Astrocyte (in vitro differentiated cells and primary cell): ENCODE data around the gene ARFGAP2.

Source experiments
- EZH2 ChIP-seq: IDR thresholded peaks from 2 replicates; pipeline ENCODE4 v1.6.1; 2012; ENCODE audit warnings: mild to moderate bottlenecking, low read length, inconsistent platforms; ENCODE audit not compliant: insufficient read depth
- TF ChIP-seq, protein P1 (sequence below): IDR thresholded peaks from 2 replicates; pipeline ENCODE4 v1.5.1; 2011; ENCODE audit warnings: low read depth, mild to moderate bottlenecking, inconsistent platforms, low read length, moderate library complexity; ENCODE audit not compliant: insufficient read depth

DNA sequence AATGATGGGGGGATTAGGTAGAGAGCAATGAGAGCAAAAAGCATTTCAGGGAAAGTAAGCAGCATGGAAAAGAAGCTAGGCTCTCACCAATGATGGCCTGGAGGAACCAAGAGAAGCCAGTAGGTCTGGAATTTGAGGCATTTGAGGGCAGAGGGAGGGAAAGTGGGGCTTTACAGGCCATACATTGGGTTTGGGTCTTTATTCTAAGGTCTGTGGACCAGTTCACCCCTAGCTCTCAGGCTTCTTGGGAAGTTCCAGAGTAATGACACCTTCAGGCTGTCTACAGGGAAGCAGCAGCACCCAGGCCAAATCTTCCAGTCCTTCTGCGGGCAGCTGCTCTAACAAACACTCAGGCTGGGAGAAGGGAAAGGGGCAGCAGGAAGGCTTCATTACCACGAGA, 29.4 kb downstream of the ARFGAP2 start:
- TF ChIP-seq, protein P1, sequence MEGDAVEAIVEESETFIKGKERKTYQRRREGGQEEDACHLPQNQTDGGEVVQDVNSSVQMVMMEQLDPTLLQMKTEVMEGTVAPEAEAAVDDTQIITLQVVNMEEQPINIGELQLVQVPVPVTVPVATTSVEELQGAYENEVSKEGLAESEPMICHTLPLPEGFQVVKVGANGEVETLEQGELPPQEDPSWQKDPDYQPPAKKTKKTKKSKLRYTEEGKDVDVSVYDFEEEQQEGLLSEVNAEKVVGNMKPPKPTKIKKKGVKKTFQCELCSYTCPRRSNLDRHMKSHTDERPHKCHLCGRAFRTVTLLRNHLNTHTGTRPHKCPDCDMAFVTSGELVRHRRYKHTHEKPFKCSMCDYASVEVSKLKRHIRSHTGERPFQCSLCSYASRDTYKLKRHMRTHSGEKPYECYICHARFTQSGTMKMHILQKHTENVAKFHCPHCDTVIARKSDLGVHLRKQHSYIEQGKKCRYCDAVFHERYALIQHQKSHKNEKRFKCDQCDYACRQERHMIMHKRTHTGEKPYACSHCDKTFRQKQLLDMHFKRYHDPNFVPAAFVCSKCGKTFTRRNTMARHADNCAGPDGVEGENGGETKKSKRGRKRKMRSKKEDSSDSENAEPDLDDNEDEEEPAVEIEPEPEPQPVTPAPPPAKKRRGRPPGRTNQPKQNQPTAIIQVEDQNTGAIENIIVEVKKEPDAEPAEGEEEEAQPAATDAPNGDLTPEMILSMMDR = no peak
- no peak for TF ChIP-seq EZH2
